Central memory CD8-positive, alpha-beta T cell (primary cell): Measurements from ENCODE around the gene CDC42BPG.

Experiments
- ATAC-seq: fragments of 150-1000 bp; cut with Tn5 transposase; replicated peaks from 2 replicates; pipeline ENCODE4 v1.10.0; 2022; ENCODE audit warnings: mild to moderate bottlenecking, moderate FRiP score, moderate number of reproducible peaks; ENCODE audit not compliant: poor library complexity, severe bottlenecking; ENCODE audit errors: extremely low read depth
- DNase-seq, 2 donors: peaks; one replicate each; pipeline ENCODE4 v3.0.0; 2021; ENCODE audit warnings: low spot score in 2 of 2
- H3K27ac Mint-ChIP-seq: one replicate; pipeline ENCODE4 v1.8.0; 2022; ENCODE audit warnings: low read depth, mild to moderate bottlenecking, moderate library complexity, mixed read lengths
- H3K27me3 Mint-ChIP-seq: one replicate; pipeline ENCODE4 v1.8.0; 2022; ENCODE audit warnings: mixed read lengths
- H3K36me3 Mint-ChIP-seq: one replicate; pipeline ENCODE4 v1.8.0; 2022; ENCODE audit warnings: mild to moderate bottlenecking, moderate library complexity, mixed read lengths; ENCODE audit not compliant: insufficient read depth
- H3K4me1 Mint-ChIP-seq: one replicate; pipeline ENCODE4 v1.8.0; 2022; ENCODE audit warnings: mixed read lengths
- H3K4me3 Mint-ChIP-seq: one replicate; pipeline ENCODE4 v1.8.0; 2022; ENCODE audit warnings: mild to moderate bottlenecking, moderate library complexity, mixed read lengths
- H3K9me3 Mint-ChIP-seq: one replicate; pipeline ENCODE4 v1.8.0; 2022; ENCODE audit warnings: mixed read lengths

CDC42BPG gene

GRCh38 chr11:64844330-64845128 lies at the start of gene CDC42BPG:
TSS of gene CDC42BPG (minus strand) at chr11:64844653. CDS start at chr11:64844569, 84 bp downstream.
- DNase-seq (peak; percentile 45 to 50), ATAC-seq (peak; percentile 78)
- Mint-ChIP-seq H3K9me3 (no peaks in the 10 kb centered on the region), H3K4me3 (peak within 1 kb of the TSS; percentile 80), H3K36me3 (peaks cover 6% of the 10 kb centered on the region), H3K27ac (peak within 1 kb of the TSS; percentile 90), H3K27me3 (no peaks in the 10 kb centered on the region), H3K4me1 (peaks cover 44% of the 10 kb centered on the region)

- Mint-ChIP-seq H3K4me1 (no peaks in the 10 kb centered on the region), H3K4me3 (no peak overlapping the region), H3K9me3 (no peaks in the 10 kb centered on the region), H3K27ac (peak overlapping the region; percentile 55), H3K27me3 (no peaks in the 10 kb centered on the region), H3K36me3 (peaks cover 64% of the 10 kb centered on the region)
- ATAC-seq: no peak
- DNase-seq: no peak
These were observed 49.0 kb upstream of the CDC42BPG start for GRCh38 chr11:64893194-64894069.

GRCh38 chr11:64892838-64893193 lies 48.4 kb upstream of the CDC42BPG start:
- Mint-ChIP-seq H3K9me3 (no peaks in the 10 kb centered on the region), H3K27ac (peak overlapping the region; percentile 55), H3K36me3 (peaks cover 62% of the 10 kb centered on the region), H3K27me3 (no peaks in the 10 kb centered on the region), H3K4me1 (peaks cover 6% of the 10 kb centered on the region), H3K4me3 (no peak overlapping the region)
- no peak for ATAC-seq
- DNase-seq: no peak

- H3K27me3 Mint-ChIP-seq: no peaks in the 10 kb centered on the region
- ATAC-seq: no peak
- no peaks in the 10 kb centered on the region for H3K9me3 Mint-ChIP-seq
- H3K4me3 Mint-ChIP-seq: peak overlapping the region; percentile 35
- peak overlapping the region; percentile 93 for H3K27ac Mint-ChIP-seq
- H3K36me3 Mint-ChIP-seq: peaks cover 59% of the 10 kb centered on the region
- DNase-seq: no peak
- peaks cover 8% of the 10 kb centered on the region for H3K4me1 Mint-ChIP-seq
These were observed 48.0 kb upstream of the CDC42BPG start for GRCh38 chr11:64892411-64892831.

- no peak for DNase-seq
- ATAC-seq: no peak
- peak overlapping the region; percentile 93 for H3K27ac Mint-ChIP-seq
- H3K4me3 Mint-ChIP-seq: peak overlapping the region; percentile 35
- H3K9me3 Mint-ChIP-seq: no peaks in the 10 kb centered on the region
- peaks cover 55% of the 10 kb centered on the region for H3K36me3 Mint-ChIP-seq
- H3K4me1 Mint-ChIP-seq: peaks cover 11% of the 10 kb centered on the region
- no peaks in the 10 kb centered on the region for H3K27me3 Mint-ChIP-seq
These were observed 47.4 kb upstream of the CDC42BPG start for GRCh38 chr11:64891880-64892279.

- H3K4me3 Mint-ChIP-seq: no peak overlapping the region
- no peaks in the 10 kb centered on the region for H3K27me3 Mint-ChIP-seq
These were observed 46.9 kb upstream of the CDC42BPG start for GRCh38 chr11:64891215-64891848.

GRCh38 chr11:64890522-64890939 lies 46.1 kb upstream of the CDC42BPG start:
- peaks cover 44% of the 10 kb centered on the region for H3K36me3 Mint-ChIP-seq
- no peak for ATAC-seq
- no peak overlapping the region for H3K4me3 Mint-ChIP-seq
- no peak for DNase-seq
- peaks cover 16% of the 10 kb centered on the region for H3K4me1 Mint-ChIP-seq
- no peaks in the 10 kb centered on the region for H3K9me3 Mint-ChIP-seq
- H3K27ac Mint-ChIP-seq: no peak overlapping the region
- H3K27me3 Mint-ChIP-seq: no peaks in the 10 kb centered on the region

More at GRCh38 chr11:64891215-64891848, 46.9 kb upstream of the CDC42BPG start:
- ATAC-seq (no peak), DNase-seq (no peak)
- Mint-ChIP-seq H3K9me3 (no peaks in the 10 kb centered on the region), H3K36me3 (peaks cover 52% of the 10 kb centered on the region), H3K27ac (peak overlapping the region; percentile 93), H3K4me1 (peaks cover 11% of the 10 kb centered on the region)

- no peaks in the 10 kb centered on the region for H3K27me3 Mint-ChIP-seq
- H3K9me3 Mint-ChIP-seq: no peaks in the 10 kb centered on the region
- ATAC-seq (no peak), DNase-seq (no peak)
- H3K4me3 Mint-ChIP-seq: no peak overlapping the region
- H3K27ac Mint-ChIP-seq: no peak overlapping the region
- H3K4me1 Mint-ChIP-seq: peaks cover 21% of the 10 kb centered on the region
- H3K36me3 Mint-ChIP-seq: peaks cover 28% of the 10 kb centered on the region
These were observed 44.5 kb upstream of the CDC42BPG start for GRCh38 chr11:64888729-64889511.

- H3K4me1 Mint-ChIP-seq: peaks cover 22% of the 10 kb centered on the region
- ATAC-seq (no peak), DNase-seq (no peak)
- H3K27me3 Mint-ChIP-seq: no peaks in the 10 kb centered on the region
- H3K9me3 Mint-ChIP-seq: no peaks in the 10 kb centered on the region
- H3K36me3 Mint-ChIP-seq: peaks cover 23% of the 10 kb centered on the region
- peak overlapping the region; percentile 43 for H3K4me3 Mint-ChIP-seq
- peak overlapping the region; percentile 41 for H3K27ac Mint-ChIP-seq
These were observed 43.9 kb upstream of the CDC42BPG start for GRCh38 chr11:64888406-64888728.

- H3K4me3 Mint-ChIP-seq: peak overlapping the region; percentile 43
- no peaks in the 10 kb centered on the region for H3K27me3 Mint-ChIP-seq
- peak; percentile 77 for ATAC-seq
- no peaks in the 10 kb centered on the region for H3K9me3 Mint-ChIP-seq
- H3K27ac Mint-ChIP-seq: peak overlapping the region; percentile 41
- peaks cover 22% of the 10 kb centered on the region for H3K4me1 Mint-ChIP-seq
- peak; percentile 76 to 87 for DNase-seq
- H3K36me3 Mint-ChIP-seq: peaks cover 20% of the 10 kb centered on the region
These were observed 43.4 kb upstream of the CDC42BPG start for GRCh38 chr11:64887757-64888405.

- Mint-ChIP-seq H3K27me3 (no peaks in the 10 kb centered on the region), H3K27ac (no peak overlapping the region)
These were observed 42.8 kb upstream of the CDC42BPG start for GRCh38 chr11:64887234-64887756.

More at GRCh38 chr11:64887234-64887756, 42.8 kb upstream of the CDC42BPG start:
- Mint-ChIP-seq H3K4me3 (no peak overlapping the region), H3K9me3 (no peaks in the 10 kb centered on the region), H3K36me3 (peaks cover 19% of the 10 kb centered on the region), H3K4me1 (peaks cover 22% of the 10 kb centered on the region)
- DNase-seq (no peak), ATAC-seq (no peak)
